Measurements from ENCODE around the gene FAM43A. TPM values are rescaled to one million over a fixed set of nuclear protein-coding genes. Genes with fewer than 3 reads are reported as not detected.

FAM43A gene
- total and polyA plus RNA-seq, 10 of the 15 experiments (the other 5 are each of a cell fraction or from before 2014, with no cell fraction given), result 0.27 to 5.0 (median 1.1) TPM

GRCh38 chr3:194707147-194707540, 21.5 kb downstream of the FAM43A start:
- Histone ChIP-seq H3K4me2 (ENCODE audit: control insufficient read depth, insufficient read depth) (no peak overlapping the region), H3K4me3 (no peak overlapping the region), H2AFZ (ENCODE audit: control insufficient read depth, low read depth, low read length) (no peak overlapping the region), H3K79me2 (ENCODE audit: control insufficient read depth, insufficient read depth, low read length) (no peaks in the 10 kb centered on the region), H3K27me3 (replicated peaks in 1 of 2; ENCODE audit: control insufficient read depth in 2 of 2, insufficient read depth in 2 of 2, low read length in 1 of 2) (no peaks in the 10 kb centered on the region; a peak in 1 of 4 replicates), H3K9ac (ENCODE audit: control insufficient read depth, insufficient read depth, low read length) (no peak overlapping the region), H3K27ac (ENCODE audit: control insufficient read depth, insufficient read depth) (no peak overlapping the region), H3K36me3 (ENCODE audit: control insufficient read depth in 2 of 2, insufficient read depth in 2 of 2, low read length in 1 of 2) (no peaks in the 10 kb centered on the region), H4K20me1 (ENCODE audit: control insufficient read depth, insufficient read depth) (no peaks in the 10 kb centered on the region), H3K9me3 (replicated peaks; ENCODE audit: control insufficient read depth, insufficient read depth, low read length) (no peaks in the 10 kb centered on the region; the same call in 2 of the 3 replicates), H3K4me1 (ENCODE audit: control insufficient read depth, insufficient read depth, low read length) (no peaks in the 10 kb centered on the region)
- WGBS (ENCODE audit: insufficient coverage, insufficient replicate concordance, low lambda C conversion rate, missing lambda C conversion rate), result 70% methylated on average over 7 of the region's 7 CpGs
- in situ Hi-C loops (cut with MboI) (no loop called here), intact Hi-C loops (cut with micrococcal nuclease; ENCODE audit: unreplicated experiment) (no loop called here)
- DNase-seq (ENCODE audit: low read depth, low spot score) (no peak), ATAC-seq (no peak), FAIRE-seq (no peak)
- ChIA-PET POLR2A (interaction anchor here (0.6 kb wide), 3 partner anchors 15 to 717 kb away, joined by 6 to 7 read pairs (median 6); no protein-coding TSS in a partner anchor), RAD21 (ENCODE audit: unreplicated experiment) (no interaction called here), CTCF (interaction anchor here (1.3 kb wide), 1 partner anchor 36 kb away, joined by 5 read pairs; the partner anchor contains the start of gene LSG1), SMC1A (ENCODE audit: uncharacterized antibody, unreplicated experiment) (interaction anchor here (1.5 kb wide), 1 partner anchor 14 kb away, joined by 3 read pairs; no protein-coding TSS in a partner anchor)
- TF ChIP-seq ZNF687 (IDR thresholded peaks at IDR 0.05), result no peak
- no peak for TF ChIP-seq TCF3 (IDR thresholded peaks at IDR 0.05; ENCODE audit: borderline replicate concordance, insufficient read depth, low read depth, low read length)
- no TSS peak for BruUV-seq (replicated peaks)

- Histone ChIP-seq H3K4me1 (ENCODE audit: control insufficient read depth, insufficient read depth, low read length) (no peaks in the 10 kb centered on the region), H3K79me2 (ENCODE audit: control insufficient read depth, insufficient read depth, low read length) (no peaks in the 10 kb centered on the region), H3K9me3 (replicated peaks; ENCODE audit: control insufficient read depth, insufficient read depth, low read length) (no peaks in the 10 kb centered on the region; the same call in 2 of the 3 replicates), H3K4me2 (ENCODE audit: control insufficient read depth, insufficient read depth) (no peak overlapping the region), H3K4me3 (no peak overlapping the region), H3K9ac (ENCODE audit: control insufficient read depth, insufficient read depth, low read length) (no peak overlapping the region), H2AFZ (ENCODE audit: control insufficient read depth, low read depth, low read length) (no peak overlapping the region), H4K20me1 (ENCODE audit: control insufficient read depth, insufficient read depth) (no peaks in the 10 kb centered on the region), H3K27me3 (replicated peaks in 1 of 2; ENCODE audit: control insufficient read depth in 2 of 2, insufficient read depth in 2 of 2, low read length in 1 of 2) (no peaks in the 10 kb centered on the region; a peak in 1 of 4 replicates), H3K36me3 (ENCODE audit: control insufficient read depth in 2 of 2, insufficient read depth in 2 of 2, low read length in 1 of 2) (no peaks in the 10 kb centered on the region), H3K27ac (ENCODE audit: control insufficient read depth, insufficient read depth) (no peak overlapping the region)
- BruUV-seq (replicated peaks), result no TSS peak
- FAIRE-seq (no peak), DNase-seq (ENCODE audit: low read depth, low spot score) (no peak), ATAC-seq (no peak)
- intact Hi-C loops (cut with micrococcal nuclease; ENCODE audit: unreplicated experiment), result no loop called here
- ChIA-PET RAD21 (ENCODE audit: unreplicated experiment) (no interaction called here), POLR2A (no interaction called here), CTCF (no interaction called here), SMC1A (ENCODE audit: uncharacterized antibody, unreplicated experiment) (no interaction called here)
- in situ Hi-C loops (cut with MboI), result no loop called here
- TF ChIP-seq NR2F1 (conservative IDR thresholded peaks at IDR 0.05), result no peak
- TF ChIP-seq FOXM1 (IDR thresholded peaks at IDR 0.05; ENCODE audit: low read depth, low read length), result no peak
- TF ChIP-seq STAT3 (IDR thresholded peaks at IDR 0.05; ENCODE audit: low read depth, low read length), result no peak
- whole genome bisulfite sequencing (ENCODE audit: insufficient coverage, insufficient replicate concordance, low lambda C conversion rate, missing lambda C conversion rate), result 81% methylated on average over 3 of the region's 3 CpGs
Measured at GRCh38 chr3:194711286-194711685, 25.6 kb downstream of the FAM43A start.

All from GM12878 (cell line).